ENCODE data around the gene STRN4.

The STRN4 gene

DNA sequence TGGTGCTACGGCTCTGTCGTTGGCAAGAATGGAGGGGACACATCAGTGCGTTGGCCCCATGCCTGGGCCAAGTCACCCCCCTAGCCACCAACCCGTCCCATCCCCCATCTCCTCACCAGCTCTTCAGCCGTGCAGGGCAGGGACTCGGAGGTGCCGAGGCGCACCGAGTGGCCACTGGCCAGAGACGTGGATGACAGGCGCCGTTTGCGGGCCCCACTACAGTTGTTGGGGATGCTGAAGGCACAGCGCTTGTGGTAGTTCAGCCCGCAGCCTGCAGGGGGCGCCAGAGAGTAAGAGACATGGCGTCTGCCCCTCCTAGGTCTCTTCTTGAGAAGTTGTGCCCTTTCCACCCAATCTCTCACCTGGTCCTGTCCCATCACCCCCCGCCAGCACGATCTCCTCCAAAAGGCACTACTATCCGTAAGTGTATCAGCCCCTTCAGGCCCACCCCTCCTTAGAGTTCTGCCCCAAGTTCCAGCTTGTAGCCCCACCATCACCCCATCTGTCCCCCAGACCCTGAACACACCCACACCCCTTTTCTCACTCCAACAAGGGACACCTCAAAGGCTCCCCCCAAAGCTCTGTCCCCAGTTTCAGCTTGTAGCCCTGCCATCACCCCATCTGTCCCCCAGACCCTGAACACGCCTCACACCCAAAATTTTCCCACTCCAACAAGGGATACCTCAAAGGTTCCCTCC lies 41.7 kb downstream of the STRN4 start:
- DNase-seq = peak; percentile 99

DNA sequence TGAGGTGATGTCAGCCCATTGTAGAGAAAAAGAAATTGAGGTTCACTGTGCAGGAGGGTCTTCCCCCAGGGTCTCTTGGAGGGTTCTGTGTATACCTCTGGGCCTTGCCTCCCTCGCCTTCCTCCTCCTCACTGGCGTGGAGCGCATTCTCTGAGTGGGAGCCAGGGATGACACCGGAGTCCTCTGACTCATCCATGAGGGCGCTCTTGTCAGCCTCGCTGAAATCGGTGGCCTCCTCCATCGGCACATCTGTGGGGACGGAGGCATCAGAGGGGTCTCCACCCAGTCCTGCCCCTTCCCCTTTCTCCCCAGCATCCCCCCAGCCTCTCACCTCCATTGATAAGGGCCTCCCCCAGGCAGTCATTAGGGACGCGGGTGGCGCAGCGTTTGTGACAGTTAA lies 45.5 kb downstream of the STRN4 start:
- no peak for DNase-seq

DNA sequence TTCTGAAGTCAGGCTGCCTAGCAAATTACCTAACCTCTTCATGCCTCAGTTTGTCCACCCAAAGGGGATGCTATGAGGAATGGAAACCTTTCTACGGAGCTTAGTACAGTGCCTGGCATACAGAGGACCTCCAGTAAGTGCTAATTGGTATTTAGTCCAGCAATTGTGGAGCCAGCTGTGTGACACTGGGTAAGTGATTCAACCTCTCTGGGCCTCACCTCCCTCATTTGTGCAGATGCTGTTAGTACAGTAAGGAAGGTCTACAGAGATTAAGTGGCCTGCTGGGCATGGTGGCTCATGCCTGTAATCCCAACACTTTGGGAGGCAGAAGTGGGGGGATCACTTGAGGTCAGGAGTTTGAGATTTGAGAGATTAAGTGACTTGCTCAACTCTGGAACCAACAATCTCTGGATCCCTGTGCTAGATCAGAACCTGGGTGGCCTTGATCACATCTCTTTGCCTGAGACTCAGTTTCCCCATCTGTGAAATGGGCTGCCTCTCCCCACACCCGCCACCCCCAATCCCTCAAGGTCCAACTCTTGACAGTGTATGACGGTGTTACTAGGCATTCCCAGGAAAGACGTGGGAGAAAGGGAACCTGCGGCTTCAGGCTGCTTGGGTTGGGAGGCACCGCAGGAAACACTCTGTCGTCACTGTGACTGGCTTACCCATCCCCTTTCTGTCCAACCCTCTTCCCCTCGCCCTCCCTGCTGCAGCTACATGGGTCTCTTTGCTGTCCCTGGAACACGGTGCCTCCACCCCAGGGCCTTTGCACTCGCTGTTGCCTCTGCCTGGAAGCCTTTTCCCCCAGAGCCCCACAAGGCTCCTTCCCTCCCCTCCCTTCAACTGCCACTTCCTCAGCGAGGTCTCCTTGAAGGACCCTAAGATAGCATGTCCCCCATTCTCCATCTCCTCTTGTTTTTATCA lies 47.6 kb downstream of the STRN4 start:
- DNase-seq = no peak

DNA sequence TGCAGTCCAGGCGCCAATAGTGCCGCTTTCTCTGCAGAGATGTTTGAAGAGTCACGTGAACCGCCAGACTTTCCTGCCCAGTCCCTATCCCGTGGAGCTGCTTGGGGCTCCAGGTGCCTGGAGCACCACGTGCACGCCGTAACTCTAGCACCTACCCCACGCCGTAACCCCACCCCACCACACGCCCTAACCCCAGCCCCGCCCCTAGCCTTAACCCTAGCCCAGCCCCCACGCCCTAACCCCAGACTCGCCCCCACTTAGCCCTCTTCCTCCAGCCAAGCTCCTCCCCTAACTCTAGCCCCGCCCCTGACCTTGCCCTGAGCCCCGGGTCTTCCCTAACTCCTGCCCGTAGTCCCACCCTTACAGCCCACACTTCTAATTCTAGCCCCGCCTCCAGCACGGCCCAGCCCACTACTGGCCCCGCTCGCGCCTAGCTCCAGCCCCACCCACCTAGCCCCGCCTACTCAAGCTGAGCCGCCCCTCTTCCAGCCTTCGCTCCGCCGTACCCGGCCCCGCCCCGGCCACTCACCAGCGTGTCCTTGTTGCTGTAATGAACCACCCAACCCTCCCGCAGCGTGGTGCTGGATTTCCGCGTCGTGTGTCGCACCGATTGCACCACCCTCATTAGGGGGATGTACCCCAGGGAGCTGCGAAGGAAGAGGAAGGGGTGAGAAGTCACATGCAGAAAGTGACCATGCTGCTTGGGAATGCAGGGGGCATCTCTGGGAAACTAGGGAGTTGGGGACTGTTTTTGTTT lies 48.9 kb downstream of the STRN4 start:
- no peak for DNase-seq

DNA sequence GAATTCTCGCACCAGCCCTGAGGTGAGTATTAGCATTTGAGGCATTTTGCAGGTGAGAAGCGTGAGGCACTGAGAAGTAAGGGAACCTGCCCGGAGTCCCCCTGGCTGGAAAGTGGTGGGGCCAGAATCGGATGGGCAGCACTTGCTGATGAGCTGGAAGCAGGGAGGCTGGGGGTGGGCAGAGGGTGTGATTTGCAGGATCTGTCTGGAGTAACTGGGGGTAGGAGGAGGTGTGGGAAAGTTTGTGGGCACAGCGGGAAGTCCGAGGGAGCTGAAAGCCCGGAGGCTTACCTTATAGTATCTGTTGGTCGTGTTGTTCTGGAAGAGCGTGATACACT lies 49.4 kb downstream of the STRN4 start:
- DNase-seq = no peak

DNA sequence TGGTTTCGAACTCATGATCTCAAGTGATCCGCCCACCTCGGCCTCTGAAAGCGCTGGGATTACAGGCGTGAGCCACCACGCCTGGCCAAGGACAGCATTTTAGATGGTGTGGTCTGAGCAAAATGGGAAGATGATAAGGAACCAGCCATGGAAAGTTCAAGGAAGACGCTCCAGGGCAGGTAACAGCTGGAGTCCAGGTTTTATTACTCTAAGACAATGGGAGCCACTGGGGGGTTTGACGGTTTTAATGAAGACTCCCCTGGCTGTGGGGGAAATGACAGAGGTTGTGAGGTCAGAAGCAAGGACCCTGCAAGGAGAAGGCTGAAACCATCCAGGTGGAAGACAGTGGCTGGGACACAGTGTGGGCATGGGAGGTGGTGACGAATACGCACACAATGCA lies 50.2 kb downstream of the STRN4 start:
- DNase-seq = no peak

DNA sequence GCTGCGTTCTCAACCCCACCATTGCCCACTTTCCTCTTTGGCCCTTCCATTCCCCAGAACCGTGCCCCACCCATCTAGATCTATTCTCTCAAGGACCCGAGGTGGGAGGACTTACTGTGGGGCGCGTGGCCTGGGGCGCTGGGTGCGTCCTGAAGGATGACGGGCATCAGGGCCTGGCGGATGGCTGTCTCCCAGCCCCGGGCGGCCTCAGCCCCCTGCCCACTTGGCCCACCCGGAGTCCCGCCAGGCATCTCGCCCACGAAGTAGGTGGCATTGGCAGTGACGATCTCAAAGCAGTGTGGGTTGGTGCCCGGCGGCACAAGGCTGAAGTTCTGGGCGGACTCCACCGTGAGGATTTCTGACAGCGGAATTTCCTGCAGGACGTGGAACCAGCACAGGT lies 52.5 kb downstream of the STRN4 start:
- DNase-seq = no peak

DNA sequence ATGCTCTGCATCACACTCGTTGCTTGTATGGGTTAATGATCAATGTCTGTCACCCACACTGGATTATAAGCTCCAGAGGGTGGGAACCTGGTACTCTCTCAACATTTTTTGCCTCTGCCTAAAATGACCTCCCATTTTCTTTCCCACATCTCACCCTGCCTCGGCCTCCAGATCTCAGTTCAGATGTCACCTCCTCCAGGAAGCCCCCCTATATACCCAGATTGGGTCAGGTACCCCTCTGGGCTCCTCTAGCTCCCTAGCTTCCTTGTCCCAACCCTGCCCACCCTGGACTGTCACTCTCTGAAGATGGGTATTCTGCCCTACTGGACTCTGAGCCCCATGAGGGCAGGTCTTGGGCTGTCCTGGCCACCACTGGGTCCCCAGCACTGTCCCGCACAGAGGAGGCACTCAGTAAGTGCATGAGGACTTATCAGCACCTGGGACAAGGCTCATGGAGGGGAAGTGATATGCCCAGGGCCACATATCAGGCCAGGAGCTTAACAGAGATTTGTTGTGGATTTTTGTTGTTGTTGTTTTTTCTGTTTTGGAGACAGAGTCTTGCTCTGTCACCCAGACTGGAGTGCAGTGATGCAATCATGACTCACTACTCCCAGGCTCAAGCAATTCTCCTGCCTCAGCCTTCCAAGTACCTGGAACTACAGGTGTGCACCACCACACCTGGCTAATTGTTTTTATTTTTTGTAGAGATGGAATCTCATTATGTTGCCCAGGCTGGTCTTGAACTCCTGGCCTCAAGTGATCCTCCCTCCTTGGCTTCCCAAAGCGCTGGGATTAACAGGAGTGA lies 53.1 kb downstream of the STRN4 start:
- DNase-seq = no peak

DNA sequence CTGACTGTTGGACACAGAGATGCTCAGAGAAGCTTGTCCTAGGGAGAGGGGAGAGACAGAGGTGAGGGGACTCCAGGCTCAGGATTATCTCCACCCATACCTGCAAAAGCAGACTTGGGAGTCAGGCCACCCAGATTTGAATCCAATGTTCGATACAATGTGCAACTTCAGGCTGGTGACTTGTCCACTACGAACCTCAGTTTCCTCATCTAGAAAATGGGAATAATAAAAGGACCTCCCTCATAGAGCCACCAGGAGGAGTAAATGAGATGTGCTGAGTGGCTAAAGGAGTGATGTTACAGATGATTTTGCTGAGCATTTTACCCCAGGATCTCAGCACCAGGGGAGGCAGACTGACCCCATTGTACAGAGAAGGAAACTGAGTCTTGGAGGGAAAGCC lies 54.3 kb downstream of the STRN4 start:
- DNase-seq = no peak

DNA sequence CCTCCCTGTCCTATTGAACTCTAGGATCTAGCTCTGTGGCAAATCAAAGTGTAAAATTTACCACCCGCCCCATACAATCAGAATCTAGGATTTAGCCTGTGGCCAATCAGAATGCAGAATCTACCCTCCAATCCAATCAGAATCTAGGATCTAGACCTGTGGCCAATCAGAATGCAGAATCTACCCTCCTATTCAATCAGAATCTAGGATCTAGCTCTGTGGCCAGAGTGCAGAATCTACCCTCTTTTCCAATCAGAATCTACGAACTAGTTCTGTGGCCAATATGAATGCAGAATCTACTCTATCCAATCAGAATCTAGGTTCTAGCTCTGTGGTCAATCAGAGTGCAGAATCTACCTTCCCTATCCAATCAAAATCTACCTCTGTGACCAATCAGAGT lies 55.1 kb downstream of the STRN4 start:
- no peak for DNase-seq

DNA sequence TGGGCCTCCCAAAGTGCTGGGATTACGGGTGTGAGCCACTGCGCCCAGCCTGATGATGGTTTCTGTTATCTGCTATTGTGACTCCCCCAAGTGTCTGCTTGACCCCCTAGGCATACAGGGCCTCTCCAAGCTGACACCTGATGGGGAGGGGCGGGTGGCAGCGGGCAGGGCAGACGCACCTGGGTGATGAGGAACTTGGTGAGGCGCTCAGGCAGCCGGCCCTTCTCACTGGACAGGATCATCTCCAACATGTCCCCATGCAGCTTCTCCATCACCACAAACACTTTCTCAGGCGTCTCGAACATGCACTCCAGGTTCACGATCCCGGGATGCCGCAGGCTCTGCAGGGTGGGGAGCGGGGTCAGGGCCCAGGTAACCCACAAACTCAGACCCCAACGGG lies 56.9 kb downstream of the STRN4 start:
- no peak for DNase-seq

DNA sequence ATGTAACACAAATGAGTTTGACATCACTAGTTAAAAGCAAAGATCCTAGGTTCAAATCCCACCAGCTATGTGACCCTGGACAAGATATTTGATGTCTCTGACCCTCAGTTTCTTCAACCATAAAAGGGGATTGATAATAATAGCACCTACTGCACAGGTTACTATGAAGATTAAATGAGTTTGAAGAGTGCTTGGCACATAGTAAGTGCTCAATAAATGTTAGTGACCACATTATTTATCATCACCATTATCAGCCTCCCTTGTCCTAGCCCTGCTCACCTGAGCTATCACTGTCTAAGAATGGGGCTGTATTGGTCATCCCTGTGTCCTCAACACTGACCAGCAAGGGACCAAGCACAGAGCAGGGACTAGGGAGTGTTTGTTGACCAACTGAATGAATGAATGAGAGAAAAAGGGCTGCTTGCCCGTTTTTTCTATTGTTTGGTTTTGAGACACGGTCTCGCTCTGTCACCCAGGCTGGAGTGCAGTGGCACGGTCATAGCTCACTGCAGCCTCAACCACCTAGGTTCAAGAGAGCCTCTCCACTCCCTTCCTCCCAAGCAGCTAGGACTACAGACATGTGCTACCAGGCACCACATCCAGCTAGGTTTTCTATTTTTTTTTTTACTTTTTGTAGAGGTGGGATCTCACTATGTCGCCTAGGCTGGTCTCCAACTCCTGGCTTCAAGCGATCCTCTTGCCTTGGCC lies 58.7 kb downstream of the STRN4 start:
- no peak for DNase-seq

DNA sequence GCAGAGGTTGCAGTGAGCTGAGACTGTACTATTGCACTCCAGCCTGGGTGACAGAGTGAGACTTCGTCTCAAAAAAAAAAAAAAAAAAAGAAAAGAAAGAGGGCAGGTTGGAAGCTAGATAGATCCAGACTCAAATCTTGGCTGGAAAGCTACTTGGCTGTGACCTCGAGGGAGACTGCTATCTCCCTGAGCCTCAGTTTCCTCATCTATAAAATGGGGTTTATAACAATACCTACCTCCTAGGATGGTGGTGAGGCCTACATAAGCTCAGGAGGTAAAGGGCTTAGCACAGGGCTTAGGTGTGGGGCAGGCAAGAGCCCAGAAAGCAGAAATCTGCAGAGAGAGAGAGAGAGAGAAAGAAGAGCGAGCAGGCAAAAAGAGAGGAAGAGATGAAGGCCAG lies 61.1 kb downstream of the STRN4 start:
- DNase-seq = no peak

DNA sequence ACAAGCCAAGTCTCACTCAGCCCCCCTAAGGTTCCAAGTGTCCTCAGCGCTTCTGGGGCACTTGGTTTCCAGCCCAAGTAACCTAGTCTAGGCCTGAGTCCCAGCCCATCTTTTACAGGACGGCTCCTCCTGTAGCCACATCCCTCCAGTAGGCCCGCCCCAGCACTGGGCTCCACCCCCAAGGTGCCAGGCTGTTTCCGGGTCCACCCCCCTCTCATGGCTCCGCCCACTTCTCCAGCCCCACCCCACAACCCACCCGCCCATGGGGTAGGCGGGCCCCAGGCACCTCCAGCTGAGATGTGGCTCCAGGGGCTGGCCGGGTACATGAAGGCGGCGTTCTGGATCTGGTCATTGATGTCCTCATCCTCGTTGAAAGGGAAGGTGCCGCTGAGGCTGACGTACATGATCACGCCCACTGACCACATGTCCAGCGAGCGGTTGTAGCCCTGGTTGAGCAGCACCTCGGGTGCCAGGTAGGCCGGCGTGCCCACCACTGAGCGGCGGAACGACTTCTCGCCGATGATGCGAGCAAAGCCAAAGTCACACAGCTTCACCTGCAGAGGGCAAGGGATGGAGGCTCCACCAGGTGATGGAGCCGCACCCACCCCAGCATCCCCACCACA lies 68.0 kb downstream of the STRN4 start:
- DNase-seq = peak; percentile 79

DNA sequence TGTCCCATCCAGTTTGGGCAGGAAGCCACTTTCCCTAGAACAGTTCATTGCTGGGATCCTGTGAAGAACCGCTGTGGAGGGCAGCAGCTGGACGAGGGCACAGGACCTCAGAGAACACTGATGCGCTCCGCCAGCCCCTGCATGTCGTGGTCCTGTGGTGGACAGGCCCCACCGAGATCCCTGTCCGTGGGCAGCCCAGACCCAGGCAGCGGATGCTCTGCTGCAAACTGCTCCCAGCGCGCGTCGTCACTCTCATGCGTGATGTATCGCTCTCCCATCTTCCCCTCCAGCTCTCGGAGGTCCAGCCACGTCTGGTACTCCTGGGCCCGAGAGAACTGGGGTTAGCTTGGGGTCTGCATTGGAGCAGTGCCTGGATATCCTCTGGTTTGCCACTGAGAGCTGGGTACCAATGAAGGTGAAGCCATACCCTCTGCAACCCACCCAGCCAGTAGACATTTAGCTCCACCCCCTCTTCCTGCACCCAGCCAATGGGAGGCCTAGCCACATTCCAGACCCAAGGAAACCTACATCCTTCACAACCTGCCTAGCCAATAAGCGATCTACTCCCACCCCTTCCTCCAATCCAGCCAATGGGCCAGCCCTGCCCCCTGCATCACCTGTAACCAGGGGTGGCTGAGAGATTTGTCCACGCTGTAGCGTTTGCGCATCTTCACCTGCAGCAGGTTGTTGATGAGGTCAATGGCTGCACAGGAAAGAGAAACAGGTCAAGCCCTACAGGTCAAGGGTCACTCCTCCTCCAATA lies 71.7 kb downstream of the STRN4 start:
- no peak for DNase-seq

DNA sequence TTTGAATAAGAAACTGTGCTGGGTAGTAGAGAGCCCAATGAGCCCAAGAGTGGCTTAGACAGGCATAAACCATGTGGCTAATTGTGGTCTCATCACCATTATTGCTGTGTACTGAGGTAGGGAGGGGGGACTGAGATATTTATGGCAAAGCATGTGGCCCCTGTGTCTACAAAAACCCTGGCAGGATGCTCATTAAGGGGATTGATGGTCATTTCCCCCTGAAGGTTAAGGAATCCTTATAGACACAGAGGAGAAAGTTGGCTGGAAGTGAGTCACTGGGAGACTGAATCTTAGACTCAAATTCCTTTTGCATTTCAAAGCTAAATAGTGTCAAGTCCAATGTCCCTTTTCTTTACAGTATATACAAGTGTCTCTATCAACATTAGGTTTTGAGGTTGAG lies 75.4 kb downstream of the STRN4 start:
- DNase-seq = no peak
